Fibroblast of skin of right quadriceps (primary cell): ENCODE data around the gene TBC1D19.
A peak's percentile ranks its signal among the peaks of the same experiment; 100 is the strongest.
"Not testable (repeated sequence)": the region's sequence is repeated elsewhere in the genome, so short reads cannot be mapped to it uniquely, and the experiment has no call there.

Experiments
- DNase-seq: peaks from one replicate; pipeline ENCODE4 v3.0.0-alpha.2; 2013

The TBC1D19 gene

DNA sequence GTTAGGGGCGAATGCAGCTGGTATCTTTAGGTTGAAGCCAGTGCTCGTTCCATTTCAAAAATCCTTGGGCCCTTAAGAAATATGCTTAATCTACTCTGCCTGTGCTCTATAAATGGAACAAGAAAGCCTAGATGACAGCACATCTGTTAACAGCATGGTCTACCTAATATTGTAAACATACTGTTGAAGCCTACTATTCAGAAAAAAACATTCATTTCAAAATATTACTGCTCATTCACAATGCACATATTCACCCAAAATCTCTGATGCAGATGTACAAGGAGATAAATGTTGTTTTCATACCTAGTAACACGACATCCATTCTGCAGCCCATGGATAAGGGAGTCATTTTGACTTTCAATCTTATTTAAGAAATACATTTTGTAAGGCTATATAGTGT, 106.6 kb downstream of the TBC1D19 start:
- DNase-seq, result no peak

GRCh38 chr4:26692014-26692726, 108.3 kb downstream of the TBC1D19 start:
- DNase-seq, result no peak

DNA sequence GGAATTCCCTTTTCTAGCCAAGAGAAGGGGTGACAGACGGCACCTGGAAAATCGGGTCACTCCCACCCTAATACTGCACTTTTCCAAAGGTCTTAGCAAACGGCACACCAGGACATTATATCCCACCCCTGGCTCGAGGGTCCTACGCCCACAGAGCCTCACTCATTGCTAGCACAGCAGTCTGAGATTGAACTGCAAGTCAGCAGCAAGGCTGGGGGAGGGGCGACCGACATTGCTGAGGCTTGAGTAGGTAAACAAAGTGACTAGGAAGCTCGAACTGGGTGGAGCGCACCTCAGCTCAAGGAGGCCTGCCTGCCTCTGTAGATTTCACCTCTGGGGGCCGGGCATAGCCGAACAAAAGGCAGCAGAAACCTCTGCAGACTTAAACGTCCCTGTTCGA, 110.2 kb downstream of the TBC1D19 start:
- DNase-seq, result not testable (repeated sequence)

DNA sequence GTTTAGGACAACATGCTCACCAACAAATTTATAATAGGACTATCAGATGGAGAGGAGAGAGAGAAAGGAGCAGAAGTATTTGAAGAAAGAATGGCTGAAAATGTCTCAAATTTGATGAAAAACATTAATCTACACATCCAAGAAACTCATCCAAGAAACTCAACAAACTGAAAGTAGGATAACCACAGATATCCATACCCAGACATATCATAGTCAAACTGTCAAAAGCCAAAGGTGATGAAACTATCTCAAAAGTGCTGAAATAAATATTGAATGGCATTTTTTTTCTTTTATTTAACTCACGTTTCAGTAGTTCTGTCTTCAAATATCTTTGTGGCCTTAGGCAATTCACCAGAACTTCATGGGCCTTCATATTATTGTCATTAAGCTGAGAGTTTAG, 116.2 kb downstream of the TBC1D19 start:
- no peak for DNase-seq

DNA sequence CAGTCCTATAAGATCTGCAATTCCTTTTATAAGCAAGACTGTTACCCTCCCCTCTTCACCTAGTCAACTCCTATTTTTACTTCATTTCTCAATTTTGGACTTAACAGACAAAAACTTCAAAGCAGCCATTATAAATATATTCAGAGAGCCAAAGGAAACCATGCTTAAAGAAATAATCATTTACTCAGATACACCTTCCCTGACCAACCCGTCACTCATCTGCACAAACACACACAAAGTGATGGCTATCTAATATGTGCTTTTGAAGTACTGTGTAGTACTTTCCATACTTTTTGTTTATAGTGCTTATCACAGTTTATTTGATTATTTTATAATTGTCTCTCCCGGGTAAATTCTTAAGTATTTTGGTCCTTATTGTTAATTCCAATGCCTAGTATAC, 117.2 kb downstream of the TBC1D19 start:
- DNase-seq, result no peak

- peak; percentile 35 for DNase-seq
These were observed 117.9 kb downstream of the TBC1D19 start for GRCh38 chr4:26701786-26702227.

GRCh38 chr4:26707342-26707741, 123.5 kb downstream of the TBC1D19 start:
- no peak for DNase-seq

DNA sequence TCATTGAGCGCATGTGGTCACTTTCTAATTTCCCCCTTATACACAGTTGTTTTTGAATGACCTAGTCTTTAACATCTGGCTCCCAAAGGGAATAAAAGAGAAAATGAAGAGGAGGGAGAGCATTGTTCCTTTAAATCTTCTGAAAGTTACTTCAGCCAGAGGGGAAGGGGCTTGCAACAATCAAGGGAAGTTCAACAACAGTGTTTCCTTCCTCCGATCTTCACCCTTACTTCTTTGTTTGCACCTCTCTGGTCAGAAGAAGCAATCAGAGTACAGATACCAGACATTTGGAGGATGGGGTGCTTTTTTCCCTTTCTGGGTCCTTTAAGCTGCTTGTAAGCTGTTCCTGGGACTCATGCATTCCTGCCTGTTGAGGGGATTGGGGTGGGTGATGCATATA, 125.4 kb downstream of the TBC1D19 start:
- no peak for DNase-seq

- DNase-seq, result no peak
These were observed 129.8 kb downstream of the TBC1D19 start for GRCh38 chr4:26713563-26714151.

DNA sequence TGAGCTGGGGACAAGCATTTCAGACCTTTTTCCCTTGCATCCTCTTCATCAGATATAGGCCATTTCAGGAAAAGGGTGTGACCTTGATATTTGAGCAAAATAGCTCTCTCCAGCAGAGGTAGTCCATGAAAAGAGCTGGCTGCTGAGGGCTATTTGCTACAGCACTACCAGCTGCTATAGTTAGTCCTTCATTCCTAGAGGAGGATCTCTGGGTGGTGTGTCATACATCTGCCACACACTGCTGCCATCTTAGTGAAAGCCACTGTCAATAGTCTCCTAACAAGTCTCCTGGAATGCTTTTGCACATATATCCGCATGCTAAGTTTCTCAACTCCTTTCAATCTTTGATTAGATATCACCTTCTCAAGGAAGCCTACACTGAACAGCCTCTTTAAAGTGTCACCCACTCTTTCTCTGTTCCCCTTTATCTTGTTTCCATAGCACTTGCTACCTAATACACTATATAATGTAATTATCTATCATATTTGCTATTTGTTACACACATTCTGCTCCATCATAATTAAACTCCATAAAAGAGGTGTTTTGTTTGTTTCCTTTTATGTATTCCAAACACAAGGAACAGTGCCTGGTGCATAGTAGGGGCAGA, 131.9 kb downstream of the TBC1D19 start:
- DNase-seq, result no peak

DNA sequence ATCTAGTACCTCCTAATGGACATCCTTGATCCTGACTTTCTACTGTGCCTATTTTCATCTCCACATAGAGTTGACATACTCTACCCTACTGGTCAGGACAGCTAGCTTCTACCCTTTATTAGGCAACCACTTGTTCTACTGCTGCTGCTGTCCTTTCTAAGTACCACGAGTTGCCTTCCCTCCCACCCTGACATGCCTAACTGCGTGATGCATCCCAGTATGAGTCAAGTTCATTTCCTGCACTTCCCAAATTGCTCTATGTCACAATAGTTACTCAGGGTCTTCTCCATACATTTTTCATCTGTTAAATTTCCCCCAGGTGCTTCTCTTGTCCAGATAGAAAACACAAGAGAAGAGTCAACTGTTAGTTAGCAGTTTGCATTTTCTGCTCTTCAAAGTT, 133.4 kb downstream of the TBC1D19 start:
- peak; percentile 80 for DNase-seq

GRCh38 chr4:26719954-26720552, 136.2 kb downstream of the TBC1D19 start:
- peak; percentile 32 for DNase-seq

- DNase-seq, result no peak
These were observed 137.8 kb downstream of the TBC1D19 start for GRCh38 chr4:26721685-26722084.

DNA sequence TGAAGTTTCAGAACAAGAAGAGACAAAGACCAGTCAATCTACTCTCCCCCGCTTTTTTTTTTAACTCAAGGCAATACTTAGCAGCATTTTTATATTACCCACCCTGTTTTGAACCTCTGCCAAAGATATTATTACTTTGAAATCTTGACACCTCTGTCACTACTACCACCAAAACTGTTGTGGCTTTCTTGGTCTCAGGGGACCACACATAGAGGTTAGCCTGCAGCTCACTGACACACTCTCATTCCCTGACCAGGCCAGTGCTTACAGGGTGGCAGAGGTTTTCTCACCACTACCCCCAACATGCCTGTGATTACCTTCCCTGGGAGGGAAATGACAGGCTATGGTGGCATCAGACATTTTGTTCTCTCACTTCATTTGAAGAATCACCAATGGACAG, 139.3 kb downstream of the TBC1D19 start:
- DNase-seq, result no peak

- no peak for DNase-seq
These were observed 140.7 kb downstream of the TBC1D19 start for GRCh38 chr4:26724534-26724933.

- DNase-seq, result no peak
These were observed 142.9 kb downstream of the TBC1D19 start for GRCh38 chr4:26726655-26727387.

- DNase-seq, result peak; percentile 10
These were observed 144.0 kb downstream of the TBC1D19 start for GRCh38 chr4:26727844-26728243.

DNA sequence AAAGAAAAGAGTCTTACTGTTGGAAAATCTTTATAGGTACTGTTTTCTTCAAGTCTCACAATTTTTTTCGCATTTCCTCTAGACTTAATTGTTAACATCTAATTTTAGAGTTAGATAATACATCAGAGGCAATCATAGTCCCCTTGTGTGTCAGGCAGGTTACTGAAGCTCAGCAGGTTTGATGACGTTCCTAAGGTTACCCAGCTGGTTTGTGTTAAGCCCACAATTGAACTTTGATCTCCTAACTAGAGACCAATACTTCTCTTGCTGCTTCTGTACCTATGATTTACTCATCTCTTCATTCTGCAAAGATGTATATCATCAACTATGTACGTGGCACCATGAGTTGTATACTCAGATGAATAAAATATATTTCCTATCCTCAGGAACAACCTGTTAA, 145.1 kb downstream of the TBC1D19 start:
- DNase-seq, result no peak

DNA sequence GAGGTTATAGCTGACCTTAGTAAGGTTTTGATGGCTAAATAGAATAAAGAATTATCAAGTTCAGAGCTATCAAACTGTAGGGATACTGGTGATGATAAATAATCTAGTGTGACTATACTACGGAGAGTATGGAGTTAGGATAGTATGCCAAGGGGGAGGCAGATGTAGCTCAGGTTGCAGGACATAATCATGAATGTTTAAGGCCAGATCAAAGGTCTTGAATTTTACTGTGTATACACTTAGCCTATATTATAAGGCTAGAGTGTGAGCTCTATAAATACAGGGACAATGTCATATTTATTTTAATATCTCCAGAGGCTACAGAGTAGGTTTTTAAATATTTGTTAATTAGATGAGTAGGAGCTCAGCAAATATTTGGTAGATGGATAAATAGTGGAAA, 145.7 kb downstream of the TBC1D19 start:
- DNase-seq, result no peak

GRCh38 chr4:26731351-26732035, 147.6 kb downstream of the TBC1D19 start:
- no peak for DNase-seq

- DNase-seq, result no peak
These were observed 148.5 kb downstream of the TBC1D19 start for GRCh38 chr4:26732356-26732755.

DNA sequence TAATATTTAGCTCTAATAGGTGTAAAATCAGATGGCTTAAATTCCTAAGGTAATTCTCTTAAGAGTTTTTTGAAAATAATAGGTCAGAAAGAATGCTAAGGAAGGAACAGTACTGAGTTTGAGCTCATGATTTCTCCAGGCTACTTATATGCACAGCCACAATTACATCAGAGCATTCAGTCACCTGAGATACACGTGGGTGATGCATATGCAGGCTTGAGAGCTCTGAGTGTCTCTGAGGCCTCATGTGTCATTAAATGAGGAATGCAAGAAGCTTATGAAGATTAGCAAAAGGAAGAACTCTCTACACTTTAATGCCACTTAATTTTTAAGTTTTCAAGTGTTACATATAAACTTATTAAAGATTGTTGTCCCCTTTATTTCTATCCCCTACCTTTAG, 152.7 kb downstream of the TBC1D19 start:
- peak; percentile 30 for DNase-seq

DNA sequence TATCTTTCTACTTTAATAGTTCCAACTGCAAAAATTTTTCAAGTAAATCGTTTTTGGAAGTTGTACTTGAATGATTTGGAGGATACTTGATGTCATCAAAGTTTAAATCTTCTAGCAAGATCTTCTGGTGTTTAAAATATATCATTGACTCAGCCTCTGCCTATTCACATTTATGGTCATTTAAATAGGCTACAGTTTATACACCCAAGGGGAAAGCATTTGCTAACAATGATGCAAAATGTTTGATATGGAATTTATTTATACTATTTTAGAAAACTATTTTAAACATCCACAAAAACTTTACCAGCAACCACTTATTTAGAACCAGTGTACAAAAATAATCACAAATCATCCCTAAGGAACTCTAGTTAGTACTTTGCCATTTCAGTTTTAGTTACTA, 153.5 kb downstream of the TBC1D19 start:
- no peak for DNase-seq
